DND-41 (cell line): ENCODE data around the gene PSMG3.

Experiments used
- ATAC-seq: fragments of 200-7000 bp; cut with Tn5 transposase; 3 replicates; pipeline ENCODE4 v1.9.1; 2021; ENCODE audit warnings: low read depth; ENCODE audit not compliant: insufficient read depth
- DNase-seq: peaks from one replicate; pipeline ENCODE4 v3.0.0-alpha.2; 2020
- H2AFZ ChIP-seq: 2 replicates; pipeline ENCODE4 v1.6.0; 2012; ENCODE audit warnings: low read depth, low read length
- H3K27ac ChIP-seq: 2 replicates; pipeline ENCODE4 v1.5.1; 2012; ENCODE audit warnings: low read length, inconsistent platforms
- H3K27me3 ChIP-seq: fragments of 200-600 bp; sonication (generic); 2 replicates; pipeline ENCODE4 v1.6.0; 2012; ENCODE audit warnings: low read length, mild to moderate bottlenecking, inconsistent platforms; ENCODE audit not compliant: insufficient read depth, poor library complexity
- H3K36me3 ChIP-seq: 2 replicates; pipeline ENCODE4 v1.5.1; 2012; ENCODE audit warnings: low read length, inconsistent platforms; ENCODE audit not compliant: insufficient read depth
- H3K4me1 ChIP-seq: 2 replicates; pipeline ENCODE4 v1.5.1; 2012; ENCODE audit warnings: mild to moderate bottlenecking, low read length; ENCODE audit not compliant: insufficient read depth
- H3K4me2 ChIP-seq: 2 replicates; pipeline ENCODE4 v1.6.0; 2012; ENCODE audit warnings: mild to moderate bottlenecking, moderate library complexity, low read length, inconsistent platforms; ENCODE audit not compliant: insufficient read depth
- H3K4me3 ChIP-seq, 2 experiments: fragments of 200-600 bp in 1 of 2; shearing (Covaris generic) in 1 of 2; 2 replicates each; pipeline ENCODE4 v1.5.1; 2012 to 2016; ENCODE audit warnings: inconsistent platforms in 2 of 2, low read length in 2 of 2, mild to moderate bottlenecking in 2 of 2, low read depth in 1 of 2, moderate library complexity in 1 of 2
- H3K79me2 ChIP-seq: 2 replicates; pipeline ENCODE4 v1.6.0; 2012; ENCODE audit warnings: low read length, inconsistent platforms; ENCODE audit not compliant: insufficient read depth
- H3K9ac ChIP-seq: 2 replicates; pipeline ENCODE4 v1.6.0; 2012; ENCODE audit warnings: low read depth, mild to moderate bottlenecking, inconsistent platforms, low read length, moderate library complexity
- H3K9me3 ChIP-seq: 2 replicates; pipeline ENCODE4 v1.5.1; 2012; ENCODE audit warnings: low read length, moderate library complexity, mild to moderate bottlenecking, inconsistent platforms; ENCODE audit not compliant: insufficient read depth, severe bottlenecking
- H4K20me1 ChIP-seq: 2 replicates; pipeline ENCODE4 v1.6.0; 2012; ENCODE audit warnings: low read length; ENCODE audit not compliant: insufficient read depth
- CTCF ChIP-seq: IDR thresholded peaks from 2 replicates; pipeline ENCODE4 v1.5.1; 2012; ENCODE audit warnings: borderline replicate concordance, low read length, moderate library complexity, mild to moderate bottlenecking; ENCODE audit not compliant: poor library complexity, severe bottlenecking; ENCODE audit errors: extremely low read depth
- EZH2 ChIP-seq: IDR thresholded peaks from 3 replicates; pipeline ENCODE4 v1.6.1; 2012; ENCODE audit warnings: borderline replicate concordance, low read depth, mild to moderate bottlenecking, moderate library complexity, low read length, inconsistent platforms; ENCODE audit not compliant: severe bottlenecking

PSMG3 gene

GRCh38 chr7:1567049-1567771 lies 2.6 kb downstream of the PSMG3 start:
- Histone ChIP-seq H3K4me3 (no peak overlapping the region), H3K9me3 (no peaks in the 10 kb centered on the region), H4K20me1 (peaks cover 12% of the 10 kb centered on the region; the same call in 1 of the 2 replicates), H2AFZ (no peak overlapping the region), H3K4me1 (peaks cover 38% of the 10 kb centered on the region), H3K27me3 (no peaks in the 10 kb centered on the region), H3K4me2 (peak overlapping the region; percentile 90; the same call in 1 of the 2 replicates), H3K27ac (no peak overlapping the region), H3K9ac (no peak overlapping the region), H3K79me2 (peaks cover 28% of the 10 kb centered on the region), H3K36me3 (peaks cover 22% of the 10 kb centered on the region)
- ATAC-seq (no peak), DNase-seq (no peak)
- no peak for TF ChIP-seq CTCF
- no peak for TF ChIP-seq EZH2

- Histone ChIP-seq H3K27ac (no peak overlapping the region), H2AFZ (no peak overlapping the region), H3K36me3 (peaks cover 19% of the 10 kb centered on the region), H3K9ac (no peak overlapping the region), H3K4me2 (peak overlapping the region; percentile 16; the same call in 1 of the 2 replicates), H3K4me1 (peaks cover 34% of the 10 kb centered on the region), H4K20me1 (peaks cover 12% of the 10 kb centered on the region; the same call in 1 of the 2 replicates), H3K9me3 (no peaks in the 10 kb centered on the region), H3K79me2 (peaks cover 28% of the 10 kb centered on the region), H3K27me3 (no peaks in the 10 kb centered on the region), H3K4me3 (no peak overlapping the region)
- DNase-seq (no peak), ATAC-seq (no peak)
- TF ChIP-seq EZH2: no peak
- no peak for TF ChIP-seq CTCF
These were observed 3.2 kb downstream of the PSMG3 start for GRCh38 chr7:1566687-1567048.

- no peak overlapping the region for H3K4me3 ChIP-seq
- H2AFZ ChIP-seq: no peak overlapping the region
- no peaks in the 10 kb centered on the region for H3K27me3 ChIP-seq
- H3K9ac ChIP-seq: no peak overlapping the region
- TF ChIP-seq CTCF: no peak
- TF ChIP-seq EZH2: no peak
- H3K79me2 ChIP-seq: peaks cover 13% of the 10 kb centered on the region
- no peak overlapping the region for H3K4me2 ChIP-seq
- H3K36me3 ChIP-seq: peaks cover 19% of the 10 kb centered on the region
- H4K20me1 ChIP-seq: peaks cover 12% of the 10 kb centered on the region; the same call in 1 of the 2 replicates
- peaks cover 22% of the 10 kb centered on the region for H3K4me1 ChIP-seq
- no peak overlapping the region for H3K27ac ChIP-seq
- ATAC-seq: no peak
- H3K9me3 ChIP-seq: no peaks in the 10 kb centered on the region
- DNase-seq: no peak
These were observed 5.2 kb downstream of the PSMG3 start for GRCh38 chr7:1564603-1565022.
